Non-pigmented ciliary epithelial cell (primary cell): Measurements from ENCODE around the gene FBXO9.

Experiments used
- DNase-seq: peaks from one replicate; pipeline ENCODE4 v3.0.0-alpha.2; 2010; ENCODE audit warnings: low read depth

Gene FBXO9

GRCh38 chr6:53095270-53095669 is 30.1 kb downstream of the FBXO9 start:
- no peak for DNase-seq

GRCh38 chr6:53095716-53096115 is 30.5 kb downstream of the FBXO9 start:
- DNase-seq, result no peak

GRCh38 chr6:53100561-53100960 is 35.4 kb downstream of the FBXO9 start:
- DNase-seq, result no peak

- DNase-seq, result no peak
Observed at GRCh38 chr6:53101006-53101405, 35.8 kb downstream of the FBXO9 start.

- no peak for DNase-seq
Observed at GRCh38 chr6:53103993-53104675, 38.9 kb downstream of the FBXO9 start.

- DNase-seq, result no peak
Observed at GRCh38 chr6:53104916-53105315, 39.7 kb downstream of the FBXO9 start.

- DNase-seq, result no peak
Observed at GRCh38 chr6:53107091-53107490, 41.9 kb downstream of the FBXO9 start.

GRCh38 chr6:53109612-53110011 is 44.4 kb downstream of the FBXO9 start:
- DNase-seq, result no peak

GRCh38 chr6:53111865-53112264 is 46.7 kb downstream of the FBXO9 start:
- DNase-seq, result no peak

- DNase-seq, result no peak
Observed at GRCh38 chr6:53112404-53112803, 47.2 kb downstream of the FBXO9 start.

- no peak for DNase-seq
Observed at GRCh38 chr6:53112871-53113270, 47.7 kb downstream of the FBXO9 start.

GRCh38 chr6:53113742-53114141 is 48.5 kb downstream of the FBXO9 start:
- DNase-seq, result no peak

GRCh38 chr6:53115113-53115512 is 49.9 kb downstream of the FBXO9 start:
- no peak for DNase-seq

GRCh38 chr6:53115741-53116140 is 50.5 kb downstream of the FBXO9 start:
- no peak for DNase-seq

- no peak for DNase-seq
Observed at GRCh38 chr6:53119349-53119748, 54.1 kb downstream of the FBXO9 start.

- peak; percentile 17 for DNase-seq
Observed at GRCh38 chr6:53119772-53120409, 54.7 kb downstream of the FBXO9 start.

GRCh38 chr6:53124131-53124800 is 59.1 kb downstream of the FBXO9 start:
- no peak for DNase-seq

- DNase-seq, result no peak
Observed at GRCh38 chr6:53125276-53125675, 60.1 kb downstream of the FBXO9 start.

- no peak for DNase-seq
Observed at GRCh38 chr6:53128842-53129241, 63.6 kb downstream of the FBXO9 start.

GRCh38 chr6:53130569-53131290 is 65.5 kb downstream of the FBXO9 start:
- DNase-seq, result no peak

- no peak for DNase-seq
Observed at GRCh38 chr6:53133961-53134360, 68.8 kb downstream of the FBXO9 start.

GRCh38 chr6:53134601-53135235 is 69.5 kb downstream of the FBXO9 start:
- DNase-seq, result no peak
